Activated CD8-positive, alpha-beta memory T cell treated with anti-CD3 and anti-CD28 coated beads for 48 hours (primary cell): ENCODE results near the gene BTN1A1.
"Not testable (repeated sequence)": the region's sequence is repeated elsewhere in the genome, so short reads cannot be mapped to it uniquely, and the experiment has no call there.

Source experiments
- DNase-seq, 3 experiments: peaks; one replicate each; pipeline ENCODE4 v3.0.0-alpha.2; 2020; ENCODE audit warnings: low read depth in 2 of 3, low spot score in 2 of 3

BTN1A1 gene

DNA sequence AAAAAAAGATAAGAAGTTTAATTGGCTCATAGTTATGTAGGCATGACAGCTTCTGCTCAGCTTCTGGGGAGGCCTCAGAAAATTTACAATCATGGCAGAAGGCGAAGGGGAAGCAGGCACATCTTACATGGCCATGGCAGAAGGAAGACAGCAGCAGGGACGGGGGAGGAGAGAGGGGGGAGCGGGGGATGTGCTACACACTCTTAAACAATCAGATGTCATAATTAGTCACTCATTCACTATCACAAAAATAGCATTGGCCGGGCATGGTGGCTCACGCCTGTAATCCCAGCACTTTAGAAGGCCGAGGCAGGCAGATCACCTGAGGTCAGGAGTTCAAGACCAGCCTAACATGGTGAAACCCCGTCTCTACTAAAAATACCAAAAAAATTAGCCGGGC is 10.9 kb downstream of the BTN1A1 start:
- not testable (repeated sequence) for DNase-seq

DNA sequence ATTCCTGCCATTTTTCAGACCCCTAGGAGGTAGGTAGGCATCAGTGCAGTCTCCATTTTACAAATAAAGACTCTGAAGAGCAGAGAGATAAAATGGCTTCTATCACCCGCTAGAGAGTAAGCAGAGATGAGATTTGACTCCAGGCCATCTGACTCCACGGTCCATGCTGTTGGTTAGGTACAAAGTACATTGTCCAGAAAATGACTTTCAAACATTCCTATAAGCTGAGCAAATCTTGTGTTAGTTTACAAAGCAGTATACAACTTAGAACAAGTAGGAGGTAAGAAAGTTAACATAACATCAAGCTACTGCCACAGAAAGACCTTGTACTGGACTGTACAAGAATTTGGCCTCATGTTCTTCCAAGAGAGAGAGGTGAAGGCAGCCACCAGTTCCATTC is 14.9 kb downstream of the BTN1A1 start:
- DNase-seq, result no peak

DNA sequence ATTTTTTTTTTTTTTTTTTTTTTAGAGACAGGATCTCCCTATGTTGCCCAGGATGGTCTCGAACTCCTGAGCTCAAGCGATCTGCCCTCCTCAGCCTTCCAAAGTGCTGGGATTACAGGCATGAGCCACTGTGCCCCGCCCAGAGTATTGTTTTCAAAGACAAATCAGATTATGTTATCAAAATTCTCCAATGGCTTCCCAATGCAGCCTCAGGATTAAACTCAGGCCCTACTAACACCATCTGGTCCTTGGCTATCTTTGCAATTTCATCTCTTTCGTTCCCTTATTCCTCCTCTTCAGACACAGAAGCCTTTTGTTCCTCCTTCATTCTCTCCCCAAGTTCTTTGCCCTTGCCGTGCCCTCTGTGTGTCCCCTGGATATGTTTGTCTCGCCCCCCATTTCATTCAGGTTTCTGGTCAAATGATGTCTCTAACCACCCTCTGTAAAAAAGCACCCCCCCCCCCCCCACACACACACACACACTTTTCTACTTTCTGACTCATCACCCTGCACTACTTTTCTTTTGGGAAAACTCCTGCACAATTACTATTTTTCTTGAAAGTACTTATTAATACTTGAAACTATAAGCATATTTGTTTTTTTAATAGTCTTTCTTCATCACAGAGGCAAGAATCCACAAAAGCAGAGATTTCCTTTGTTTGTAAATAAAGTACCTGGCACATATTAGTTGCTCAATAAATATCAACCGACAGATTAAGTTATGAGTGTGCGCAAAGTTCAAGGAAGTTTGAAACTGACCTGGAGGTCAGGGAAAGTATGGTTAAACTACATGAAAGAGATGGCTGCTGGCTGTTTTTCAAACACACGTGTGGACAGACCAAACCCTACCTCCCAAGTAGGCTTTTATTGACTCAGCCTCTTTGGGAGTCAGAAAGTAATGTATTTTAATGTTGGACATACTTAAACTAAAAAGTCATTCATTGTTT is 16.7 kb downstream of the BTN1A1 start:
- DNase-seq, result no peak

DNA sequence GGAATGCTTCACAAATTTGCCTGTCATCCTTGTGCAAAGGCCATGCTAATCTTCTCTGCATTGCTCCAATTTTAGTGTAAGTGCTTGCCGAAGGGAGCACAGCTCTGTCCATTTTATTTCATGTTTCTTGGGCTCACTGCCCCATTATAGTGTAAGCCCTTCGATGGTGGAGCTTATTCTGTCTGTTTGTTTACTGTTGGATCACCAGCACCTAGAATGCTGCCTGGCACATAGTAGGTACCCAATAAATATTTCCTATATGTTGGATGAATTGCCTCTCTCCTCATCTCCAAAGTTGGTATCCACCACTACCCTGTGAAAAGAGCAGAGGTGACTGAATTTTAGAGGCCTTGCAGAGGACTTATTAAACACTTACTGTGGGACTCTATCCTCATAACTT is 19.3 kb downstream of the BTN1A1 start:
- no peak for DNase-seq

DNA sequence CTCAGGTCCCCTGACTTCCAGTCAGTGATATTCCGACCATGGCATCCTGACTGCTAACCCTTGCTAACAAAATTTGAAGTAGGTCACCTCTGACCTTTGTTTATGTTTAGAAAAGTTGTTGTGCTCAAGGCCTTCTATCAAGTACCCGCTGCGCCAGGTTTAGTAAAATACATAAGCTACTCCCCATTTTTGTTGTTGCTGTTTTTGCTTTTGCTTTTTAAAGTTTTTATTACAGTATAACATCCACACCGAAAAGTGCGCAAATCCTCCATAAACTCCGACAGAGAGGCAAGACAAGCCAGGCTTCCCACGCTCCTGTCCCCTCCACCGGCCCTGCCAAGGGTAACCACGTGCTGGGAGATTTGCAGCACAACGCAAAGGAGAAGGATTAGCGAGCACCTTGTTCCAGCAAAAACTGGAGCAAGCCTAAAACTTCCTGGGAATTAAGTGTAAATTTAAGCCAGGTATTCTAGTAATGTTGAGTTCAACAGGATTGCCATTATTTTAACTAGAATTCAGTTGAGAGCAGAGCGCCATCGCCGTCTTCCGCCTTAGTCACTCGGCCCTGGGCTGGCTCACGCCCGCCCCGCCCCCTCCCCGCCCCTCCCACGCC is 20.2 kb downstream of the BTN1A1 start:
- DNase-seq, result peak in 1 of 3 experiments; percentile 12

DNA sequence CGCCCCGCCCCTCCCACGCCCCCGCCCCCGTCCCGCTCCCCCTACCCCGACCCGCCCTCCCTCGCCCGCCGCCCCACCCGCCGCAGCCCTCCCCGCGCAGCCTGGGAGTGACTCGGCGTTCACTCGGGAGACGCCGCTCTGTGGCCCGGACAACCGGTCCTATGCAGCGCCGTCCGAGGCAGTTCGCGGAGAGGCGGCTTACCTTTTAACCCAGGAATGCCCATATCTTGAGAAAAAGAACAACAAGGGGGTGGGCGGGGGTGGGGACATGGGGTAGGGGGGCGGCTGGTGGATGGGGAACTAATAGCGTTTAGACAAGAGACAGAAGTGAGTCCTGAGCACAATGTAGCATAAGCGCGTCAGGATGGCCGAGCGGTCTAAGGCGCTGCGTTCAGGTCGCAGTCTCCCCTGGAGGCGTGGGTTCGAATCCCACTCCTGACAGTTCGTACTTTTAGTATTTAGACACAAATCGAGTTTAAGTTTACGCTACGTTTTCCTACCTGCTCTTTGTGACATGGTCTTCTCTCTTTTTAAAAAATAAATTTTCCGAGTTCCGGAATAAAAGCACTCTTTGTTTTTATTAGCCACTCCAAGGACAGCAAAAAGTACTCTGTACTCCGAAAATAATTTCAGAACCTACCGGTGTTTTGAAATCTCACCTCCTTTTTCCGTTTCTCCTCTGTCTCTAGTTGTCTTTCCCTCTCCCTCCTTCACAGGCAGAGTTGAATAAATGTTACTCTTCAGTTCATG is 20.9 kb downstream of the BTN1A1 start:
- peak; percentile 62 to 93 (median 89) for DNase-seq

DNA sequence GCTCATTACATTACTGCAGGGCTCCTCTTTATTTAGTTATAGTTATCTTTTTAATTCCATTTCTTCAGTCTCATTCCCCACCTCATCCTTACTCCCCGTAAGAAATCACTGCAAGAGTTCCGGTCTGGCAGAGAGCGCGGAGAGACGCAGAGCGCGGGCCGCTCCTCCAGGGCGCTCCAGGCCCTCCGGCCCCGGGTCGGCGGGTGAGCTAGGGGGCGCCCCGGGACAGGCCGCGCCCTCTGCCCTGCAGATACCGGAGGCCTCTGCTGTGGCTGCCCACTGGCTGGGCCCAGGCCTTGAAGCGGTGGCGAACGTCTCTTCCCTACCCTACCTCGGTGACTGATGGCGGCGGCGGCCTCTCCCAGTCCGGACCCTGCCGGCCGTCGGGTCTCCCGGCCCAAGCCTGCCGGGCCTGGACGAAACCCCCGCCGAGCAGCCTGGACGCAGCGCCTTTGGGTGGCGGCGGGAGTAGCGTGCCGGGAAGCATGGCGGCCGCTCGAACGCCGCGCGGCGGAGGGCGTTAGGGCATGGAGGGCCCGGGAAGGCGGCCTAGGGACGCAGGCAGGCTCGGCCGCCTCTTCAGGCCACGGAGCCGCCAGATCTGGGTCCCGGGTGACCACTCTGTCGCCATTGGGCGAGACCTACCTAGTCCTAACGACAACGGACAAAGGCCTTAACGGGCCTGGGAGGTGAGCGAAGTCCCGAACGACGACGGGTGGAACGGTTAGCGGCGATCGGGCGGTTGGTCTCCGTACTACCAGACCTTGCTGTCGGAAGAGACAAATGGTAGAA is 21.7 kb downstream of the BTN1A1 start:
- DNase-seq, result peak; percentile 35 to 67 (median 57)

DNA sequence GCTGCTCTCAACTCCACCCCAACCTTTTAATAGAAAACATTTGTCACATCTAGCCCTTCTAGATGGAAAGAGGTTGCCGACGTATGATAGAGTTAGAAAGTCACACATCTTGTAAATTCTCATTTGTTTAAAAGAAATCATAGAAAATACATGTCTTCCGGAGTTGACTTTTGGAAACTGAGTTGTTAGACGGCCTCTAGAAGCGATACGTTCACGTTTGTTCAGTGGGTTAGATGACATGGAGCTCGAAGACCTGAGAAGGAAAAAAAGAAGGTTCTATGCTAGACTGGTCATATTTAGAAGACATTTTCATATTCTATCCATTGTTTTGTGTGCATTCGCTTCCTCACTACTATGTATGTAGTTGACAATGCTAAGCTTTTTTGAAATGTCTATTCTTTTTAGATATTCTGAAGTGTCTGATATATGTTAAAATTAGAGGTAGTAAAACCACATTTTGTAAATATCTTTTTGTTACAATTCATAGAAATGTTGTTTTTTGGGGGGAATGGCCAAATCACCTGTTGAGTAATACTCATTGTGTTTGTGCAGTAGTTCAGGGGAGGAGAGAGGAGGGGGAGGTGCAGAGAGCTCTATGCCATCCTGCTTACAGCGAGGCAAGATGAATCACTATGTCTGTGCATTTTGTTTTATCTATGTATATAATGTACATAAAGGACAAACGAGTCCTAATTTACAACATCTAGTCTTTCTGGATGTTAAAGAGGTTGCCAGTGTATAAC is 22.6 kb downstream of the BTN1A1 start:
- DNase-seq, result not testable (repeated sequence)

DNA sequence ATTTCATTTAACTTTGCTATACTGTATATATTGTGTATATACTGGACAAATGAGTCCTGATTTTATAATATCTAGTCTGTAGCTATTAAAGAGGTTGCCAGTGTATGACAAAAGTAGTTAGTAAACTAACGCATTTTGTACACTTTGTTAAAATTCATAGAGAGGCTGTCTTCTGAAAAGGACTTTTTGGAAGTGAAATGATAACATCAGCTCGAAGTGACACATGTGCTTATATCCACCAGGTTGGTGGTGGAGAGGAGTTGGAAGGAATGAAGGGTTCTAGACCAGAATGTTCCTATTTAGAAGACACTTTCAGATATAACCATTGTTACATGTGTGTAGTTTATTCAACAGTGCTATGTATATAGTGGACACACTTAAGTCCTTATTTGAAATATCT is 24.2 kb downstream of the BTN1A1 start:
- not testable (repeated sequence) for DNase-seq

DNA sequence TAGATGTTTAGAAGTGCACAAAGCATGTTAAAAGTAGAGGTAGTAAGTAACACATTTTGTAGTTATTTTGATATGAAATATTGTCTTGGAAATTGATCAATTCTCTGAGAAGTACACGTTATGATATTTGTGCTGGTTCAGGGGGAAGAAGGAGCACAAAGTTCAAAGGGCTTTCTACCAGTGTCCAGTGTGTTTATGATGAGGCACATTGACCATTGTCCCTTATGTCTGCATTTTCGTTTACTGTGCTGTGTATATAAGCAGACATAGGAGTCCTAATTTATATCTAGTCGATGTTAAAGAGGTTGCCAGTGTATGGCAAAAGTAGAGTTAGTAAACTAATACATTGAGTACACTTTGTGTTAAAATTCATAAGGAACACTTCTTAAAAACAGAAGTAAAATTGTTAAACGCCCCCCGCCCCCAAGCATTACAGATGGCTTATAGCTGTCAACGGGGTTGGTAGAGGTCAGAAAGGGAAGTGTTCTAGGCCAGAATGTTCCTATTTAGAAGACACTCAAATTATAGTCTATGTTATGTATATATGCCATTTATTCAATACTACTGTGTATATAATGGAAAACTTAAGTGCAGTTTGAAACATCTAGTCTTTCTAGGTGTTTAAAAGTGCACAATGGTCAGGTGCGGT is 24.7 kb downstream of the BTN1A1 start:
- DNase-seq, result no peak

DNA sequence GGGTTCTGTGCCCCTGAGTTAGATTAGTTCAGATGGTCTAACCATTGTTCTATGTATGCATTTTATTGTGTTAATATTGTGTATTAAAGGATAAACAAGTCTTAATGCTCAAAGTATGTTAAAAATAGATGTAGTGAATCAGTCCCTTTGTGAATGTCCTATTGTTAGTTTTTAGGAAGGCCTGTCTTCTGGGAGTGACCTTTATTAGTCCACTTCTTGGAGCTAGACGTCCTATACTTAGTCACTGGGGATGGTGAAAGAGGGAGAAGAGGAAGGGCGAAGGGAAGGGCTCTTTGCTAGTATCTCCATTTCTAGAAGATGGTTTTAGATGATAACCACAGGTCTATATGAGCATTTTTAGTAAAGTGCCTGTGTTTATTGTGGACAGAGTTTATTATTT is 25.7 kb downstream of the BTN1A1 start:
- DNase-seq, result no peak

DNA sequence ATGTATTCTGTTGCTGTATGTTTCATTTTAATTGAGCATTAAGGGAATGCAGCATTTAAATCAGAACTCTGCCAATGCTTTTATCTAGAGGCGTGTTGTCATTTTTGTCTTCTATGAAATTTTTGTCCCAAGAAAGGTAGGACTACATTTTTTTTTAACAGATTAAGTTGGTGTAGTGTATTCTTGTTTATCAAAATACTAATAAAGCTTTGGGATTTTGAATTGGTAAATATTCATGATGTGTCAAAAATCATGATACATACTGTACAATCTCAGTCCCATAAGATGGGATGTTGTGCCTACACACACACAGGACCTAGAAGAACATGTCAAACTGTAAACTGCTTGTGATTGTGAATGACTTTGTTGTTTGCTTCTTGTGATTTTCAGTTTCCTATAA is 26.8 kb downstream of the BTN1A1 start:
- no peak for DNase-seq

DNA sequence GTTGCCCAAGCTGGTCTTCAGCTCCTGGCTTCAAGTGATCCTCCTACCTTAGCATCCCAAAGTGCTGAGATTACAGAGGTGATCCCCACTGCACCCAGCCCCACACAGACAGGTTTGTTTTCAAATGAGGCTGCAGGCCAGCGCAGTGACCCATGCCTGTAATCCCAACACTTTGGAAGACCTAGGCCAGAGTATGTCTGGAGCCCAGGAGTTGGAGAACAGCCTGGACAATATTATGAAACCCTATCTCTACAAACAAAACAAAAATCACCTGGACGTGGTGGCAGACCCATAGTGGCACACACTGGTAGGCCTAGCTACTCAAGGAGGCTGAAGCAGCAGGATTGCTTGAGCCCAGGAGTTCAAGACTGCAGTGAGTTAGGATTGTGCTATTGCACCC is 30.1 kb downstream of the BTN1A1 start:
- no peak for DNase-seq

DNA sequence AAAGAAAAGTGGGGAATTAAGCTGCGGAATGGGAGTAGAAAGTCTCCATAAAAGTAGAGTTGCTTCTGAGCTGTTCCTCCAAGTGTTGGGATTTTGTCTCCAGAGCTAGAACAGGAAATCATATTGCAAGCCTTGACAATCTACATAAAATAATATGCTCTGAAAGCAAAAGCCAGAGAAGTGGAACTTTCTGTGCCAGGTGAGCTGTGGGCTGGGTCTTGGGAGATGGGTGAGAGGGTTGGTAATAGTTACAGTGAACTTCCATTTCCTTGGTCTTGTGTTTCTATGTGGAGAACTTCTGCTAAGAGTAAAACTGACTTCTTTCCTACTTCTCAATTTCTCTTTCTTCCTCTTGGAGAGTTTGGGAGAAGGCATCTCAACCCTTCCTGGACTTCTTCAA is 31.8 kb downstream of the BTN1A1 start:
- DNase-seq, result no peak

DNA sequence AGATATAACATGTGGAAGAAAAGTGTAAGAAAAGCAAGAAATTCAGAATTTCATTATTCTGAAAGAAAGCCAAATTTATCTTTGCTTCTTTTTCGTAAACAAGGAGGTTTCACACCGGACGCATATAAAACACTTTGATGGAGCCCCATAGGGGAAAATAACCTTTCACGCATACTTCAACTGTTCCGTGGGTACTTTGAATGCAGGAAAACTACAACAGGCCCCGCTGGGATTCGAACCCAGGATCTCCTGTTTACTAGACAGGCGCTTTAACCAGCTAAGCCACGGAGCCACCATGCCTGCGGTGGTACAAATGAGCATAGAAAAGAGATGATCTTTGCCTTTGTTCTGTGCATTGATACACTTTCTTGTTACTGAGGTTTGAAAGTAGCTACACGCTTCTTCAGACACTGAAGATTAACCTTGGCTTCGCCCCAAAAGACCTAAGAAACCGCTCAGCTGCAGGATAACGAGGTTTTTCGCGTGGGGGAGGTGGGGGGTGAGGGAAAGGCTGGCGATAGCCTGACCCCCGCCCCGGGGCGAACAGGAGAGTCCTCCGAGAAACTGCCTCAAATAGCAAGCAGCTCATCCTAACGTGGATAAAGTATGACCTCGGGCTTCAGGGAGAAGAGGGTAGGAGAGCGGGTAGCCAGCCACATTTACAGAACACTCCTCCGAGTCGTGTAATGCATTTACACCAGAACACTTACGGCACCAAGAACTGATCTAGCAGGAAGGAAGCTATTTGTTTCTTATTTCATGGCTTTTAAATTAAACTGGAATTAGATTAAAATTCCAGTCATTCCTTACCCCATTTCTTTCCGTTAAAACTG is 32.8 kb downstream of the BTN1A1 start:
- peak; percentile 81 to 99 (median 99) for DNase-seq

DNA sequence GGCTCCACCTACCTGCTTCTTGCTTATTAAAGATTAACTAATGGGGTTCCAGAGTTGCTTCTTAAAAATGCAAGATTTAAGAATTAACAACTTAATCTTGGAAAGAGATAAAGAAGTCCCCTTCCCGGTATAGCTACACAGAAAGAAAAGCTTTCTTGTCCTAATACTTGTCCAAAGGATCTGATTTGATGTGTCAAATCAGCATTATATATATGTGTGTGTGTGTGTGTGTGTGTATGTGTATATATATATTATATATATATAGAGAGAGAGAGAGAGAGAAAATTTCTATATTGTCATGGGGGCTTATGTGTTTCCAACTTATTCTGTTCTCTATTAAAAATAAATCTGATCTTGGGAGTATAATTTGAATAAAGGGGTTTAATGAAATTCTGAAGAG is 33.4 kb downstream of the BTN1A1 start:
- DNase-seq, result no peak

DNA sequence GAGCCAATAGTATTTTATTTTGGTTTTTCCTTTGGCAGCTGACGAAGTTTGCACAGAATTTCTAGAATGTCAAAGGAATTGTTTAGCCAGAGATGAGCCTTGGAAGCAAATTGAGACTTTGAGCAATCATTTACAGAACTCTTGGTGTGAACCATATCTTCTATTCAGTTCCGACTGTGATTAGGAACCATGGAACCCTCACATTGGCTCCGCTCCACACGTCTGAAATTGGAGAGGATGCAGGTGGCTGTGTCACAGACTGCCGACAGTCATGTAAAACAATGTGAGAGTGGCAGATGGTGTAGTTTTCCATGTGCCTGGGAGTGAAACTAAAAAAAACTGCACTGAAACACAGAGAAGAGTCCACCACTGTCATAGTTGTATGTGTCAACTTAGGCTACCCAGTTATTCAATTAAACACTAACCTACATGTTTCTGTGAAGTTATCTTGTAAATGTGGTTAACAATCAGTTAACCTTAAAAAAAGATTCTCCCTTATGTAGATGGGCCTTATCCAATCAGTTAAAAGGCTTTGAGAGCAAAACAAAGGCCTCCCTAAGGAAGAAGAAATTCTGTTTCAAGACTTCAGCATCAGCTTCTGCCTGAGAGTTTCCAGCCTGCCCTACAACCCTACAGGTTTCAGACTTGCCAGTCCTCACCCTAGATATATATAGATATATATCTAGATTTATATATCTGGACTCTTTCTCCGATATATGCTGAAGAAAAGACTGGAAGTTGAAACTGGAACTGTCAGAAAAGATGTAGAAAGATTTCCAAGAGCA is 34.8 kb downstream of the BTN1A1 start:
- DNase-seq, result no peak

DNA sequence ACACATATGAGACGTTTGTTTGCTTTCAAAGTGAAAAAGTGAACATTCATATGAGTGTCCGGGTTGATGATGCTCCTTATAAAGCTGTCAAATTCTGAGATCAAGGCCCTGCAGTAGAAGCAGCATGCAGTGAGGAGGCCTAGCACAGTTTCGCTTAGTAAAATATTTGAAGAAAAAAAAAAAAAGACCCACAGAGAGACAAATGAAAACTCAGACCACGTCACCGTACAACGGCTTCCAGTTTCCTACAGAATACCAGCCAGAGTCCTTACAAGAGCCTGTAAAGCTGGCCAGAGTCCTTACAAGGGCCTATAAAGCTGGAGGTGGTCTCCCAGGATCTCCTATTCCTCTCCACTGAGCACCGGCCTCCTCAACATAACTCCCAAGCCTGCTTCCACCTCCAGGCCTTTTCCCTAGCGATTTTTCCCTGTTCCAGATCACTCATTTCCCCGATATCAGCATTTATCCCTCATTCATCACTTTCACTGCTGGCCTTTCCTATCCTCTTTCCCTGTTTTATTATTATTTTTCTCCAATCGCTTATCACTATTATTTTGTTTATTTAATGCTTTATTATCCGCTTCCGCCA is 36.6 kb downstream of the BTN1A1 start:
- no peak for DNase-seq
